Lower leg skin (tissue), 3 donors: ENCODE data around the gene POR.

Experiments
- POLR2A ChIP-seq, 2 donors: fragments of 450-650 bp; IDR thresholded peaks; one replicate each; pipeline ENCODE4 v1.6.1; 2016 to 2017; ENCODE audit warnings: antibody characterized with exemption in 2 of 2, mild to moderate bottlenecking in 1 of 2, moderate library complexity in 1 of 2
- TF ChIP-seq, protein P1 (sequence below), 3 donors: fragments of 450-650 bp; IDR thresholded peaks; one replicate each; pipeline ENCODE4 v1.5.1; 2016; ENCODE audit warnings: antibody characterized with exemption in 3 of 3, mild to moderate bottlenecking in 3 of 3, moderate library complexity in 2 of 3

DNA sequence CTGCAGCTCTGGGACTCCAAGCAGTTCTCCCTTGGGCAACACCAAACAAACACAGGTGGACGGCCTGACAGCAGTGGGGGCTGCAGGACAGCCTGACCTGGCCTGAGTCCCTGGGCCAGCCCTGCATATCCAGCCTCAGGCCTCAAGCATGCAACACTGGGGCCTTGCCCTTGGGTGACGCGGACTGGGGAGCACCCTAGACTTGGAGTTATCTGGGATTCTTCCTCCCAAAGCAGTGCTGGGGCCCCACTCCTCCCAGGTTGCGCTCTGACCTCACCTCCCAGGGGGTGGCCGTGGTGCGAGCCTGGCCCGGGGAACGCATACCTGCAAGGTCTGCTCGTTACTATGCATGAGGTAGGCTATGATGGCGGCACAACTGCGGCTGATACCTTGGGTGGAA is 85.6 kb downstream of the POR start:
- TF ChIP-seq, protein P1, sequence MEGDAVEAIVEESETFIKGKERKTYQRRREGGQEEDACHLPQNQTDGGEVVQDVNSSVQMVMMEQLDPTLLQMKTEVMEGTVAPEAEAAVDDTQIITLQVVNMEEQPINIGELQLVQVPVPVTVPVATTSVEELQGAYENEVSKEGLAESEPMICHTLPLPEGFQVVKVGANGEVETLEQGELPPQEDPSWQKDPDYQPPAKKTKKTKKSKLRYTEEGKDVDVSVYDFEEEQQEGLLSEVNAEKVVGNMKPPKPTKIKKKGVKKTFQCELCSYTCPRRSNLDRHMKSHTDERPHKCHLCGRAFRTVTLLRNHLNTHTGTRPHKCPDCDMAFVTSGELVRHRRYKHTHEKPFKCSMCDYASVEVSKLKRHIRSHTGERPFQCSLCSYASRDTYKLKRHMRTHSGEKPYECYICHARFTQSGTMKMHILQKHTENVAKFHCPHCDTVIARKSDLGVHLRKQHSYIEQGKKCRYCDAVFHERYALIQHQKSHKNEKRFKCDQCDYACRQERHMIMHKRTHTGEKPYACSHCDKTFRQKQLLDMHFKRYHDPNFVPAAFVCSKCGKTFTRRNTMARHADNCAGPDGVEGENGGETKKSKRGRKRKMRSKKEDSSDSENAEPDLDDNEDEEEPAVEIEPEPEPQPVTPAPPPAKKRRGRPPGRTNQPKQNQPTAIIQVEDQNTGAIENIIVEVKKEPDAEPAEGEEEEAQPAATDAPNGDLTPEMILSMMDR (IDR thresholded peaks at IDR 0.05) = no peak
- TF ChIP-seq POLR2A (IDR thresholded peaks at IDR 0.05) = no peak
